Stimulated activated CD8-positive, alpha-beta memory T cell treated with anti-CD3 and anti-CD28 coated beads, Interleukin-4, amount 100 ng/mL, for 4 hours (primary cell): ENCODE data around the gene RALGAPB.
"Not testable (repeated sequence)": the region's sequence is repeated elsewhere in the genome, so short reads cannot be mapped to it uniquely, and the experiment has no call there.

Experiments used
- DNase-seq, 2 donors: peaks; one replicate each; pipeline ENCODE4 v3.0.0-alpha.2; 2020; ENCODE audit warnings: low read depth in 2 of 2, low spot score in 1 of 2

RALGAPB gene

DNA sequence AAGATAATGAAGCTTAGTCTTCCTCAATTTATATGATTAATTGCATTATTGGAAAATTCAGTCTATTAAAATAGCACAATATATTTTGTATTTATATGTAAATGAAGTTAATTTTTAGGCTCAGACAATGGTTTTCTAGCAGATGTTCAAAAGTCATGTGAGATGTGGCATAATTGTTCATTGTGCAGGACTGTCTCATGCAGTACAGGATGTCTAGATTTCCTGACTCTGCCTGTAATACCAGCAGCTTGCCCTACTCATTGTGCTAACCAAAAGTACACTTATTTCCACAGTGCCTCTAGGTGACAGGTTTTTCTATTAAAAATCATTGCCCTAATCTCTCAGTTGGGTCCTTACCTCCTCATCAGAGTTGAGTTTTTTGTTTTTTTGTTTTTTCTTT, 12.4 kb downstream of the RALGAPB start:
- no peak for DNase-seq

DNA sequence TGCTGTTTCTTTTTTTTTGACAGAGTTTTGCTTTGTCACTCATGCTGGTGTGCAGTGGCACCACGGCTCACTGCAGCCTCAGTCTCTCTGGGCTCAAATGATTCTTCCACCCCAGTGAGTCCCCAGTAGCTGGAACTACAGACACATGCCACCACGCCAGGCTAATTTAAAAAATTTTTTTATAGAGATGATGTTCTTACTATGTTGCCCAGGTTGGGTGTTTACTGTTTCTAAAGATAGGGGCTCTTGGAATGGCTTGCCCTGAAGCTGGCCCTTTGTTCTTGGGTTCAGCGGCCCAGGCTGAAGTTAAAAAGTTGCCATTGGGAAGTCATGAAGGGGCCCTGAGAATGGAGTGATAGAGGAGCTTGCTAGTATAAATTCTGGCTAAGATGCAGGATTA, 16.5 kb downstream of the RALGAPB start:
- DNase-seq, result no peak

DNA sequence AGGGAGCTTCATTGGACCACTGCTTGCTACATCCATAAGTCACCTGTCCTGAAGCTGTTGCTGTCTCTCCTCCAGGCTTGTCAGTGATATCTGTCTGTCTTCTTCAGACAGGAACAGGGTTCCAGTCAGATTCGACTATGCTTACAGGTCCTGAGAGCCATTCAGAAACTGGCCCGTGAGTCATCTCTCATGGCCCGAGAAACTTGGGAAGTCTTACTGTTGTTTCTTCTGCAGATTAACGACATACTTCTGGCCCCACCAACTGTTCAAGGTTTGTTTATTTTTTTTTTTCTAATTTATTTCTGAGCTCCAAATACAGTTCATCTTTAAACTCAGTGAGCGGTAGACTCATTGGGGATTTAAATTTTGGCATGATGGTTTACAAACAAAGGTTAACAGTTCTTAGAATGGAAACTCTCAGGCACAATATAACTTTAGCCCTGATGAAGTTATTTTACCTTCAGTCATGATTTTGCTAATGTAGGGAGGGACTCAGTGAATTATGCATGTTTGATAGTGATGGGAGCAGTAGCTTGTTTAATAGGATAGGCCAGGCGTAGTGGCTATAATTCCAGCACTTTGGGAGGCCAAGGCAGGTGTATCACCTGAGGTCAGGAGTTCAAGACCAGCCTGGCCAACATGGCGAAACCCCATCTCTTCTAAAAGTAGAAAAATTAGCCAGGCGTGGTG, 24.7 kb downstream of the RALGAPB start:
- DNase-seq, result no peak

DNA sequence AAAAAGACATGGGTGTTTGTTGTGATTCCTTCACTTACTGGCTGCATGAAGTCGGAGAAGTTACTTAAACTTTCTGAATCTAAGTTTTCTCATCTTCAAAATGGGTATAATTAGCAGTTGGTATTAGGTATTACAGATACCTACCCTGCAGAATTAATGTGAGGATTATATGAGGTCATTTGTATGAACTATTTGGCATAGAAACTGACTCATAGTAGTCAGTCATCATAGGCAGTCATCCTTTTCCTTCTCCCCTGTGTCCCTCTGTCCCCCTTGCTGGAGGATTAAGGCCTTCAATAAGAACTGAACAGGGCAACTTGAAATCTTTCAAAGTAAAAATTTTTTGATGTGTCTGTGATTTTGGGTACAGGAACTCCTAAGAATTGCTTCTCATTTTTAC, 26.3 kb downstream of the RALGAPB start:
- DNase-seq, result no peak

DNA sequence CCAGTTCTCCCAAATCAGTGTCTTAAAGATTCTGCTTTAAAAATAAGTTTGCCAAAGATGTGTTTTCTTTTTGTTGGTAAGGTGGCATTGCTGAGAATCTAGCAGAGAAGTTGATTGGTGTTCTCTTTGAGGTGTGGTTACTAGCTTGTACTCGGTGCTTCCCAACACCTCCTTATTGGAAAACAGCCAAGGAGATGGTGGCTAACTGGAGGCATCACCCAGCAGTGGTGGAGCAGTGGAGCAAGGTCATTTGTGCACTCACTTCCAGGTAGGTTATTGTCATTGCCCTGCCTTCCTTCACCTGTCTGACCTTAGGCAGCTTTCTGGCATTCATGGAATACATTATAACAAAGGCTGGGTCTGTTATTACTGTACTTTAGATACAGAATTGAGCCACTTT, 26.7 kb downstream of the RALGAPB start:
- no peak for DNase-seq

DNA sequence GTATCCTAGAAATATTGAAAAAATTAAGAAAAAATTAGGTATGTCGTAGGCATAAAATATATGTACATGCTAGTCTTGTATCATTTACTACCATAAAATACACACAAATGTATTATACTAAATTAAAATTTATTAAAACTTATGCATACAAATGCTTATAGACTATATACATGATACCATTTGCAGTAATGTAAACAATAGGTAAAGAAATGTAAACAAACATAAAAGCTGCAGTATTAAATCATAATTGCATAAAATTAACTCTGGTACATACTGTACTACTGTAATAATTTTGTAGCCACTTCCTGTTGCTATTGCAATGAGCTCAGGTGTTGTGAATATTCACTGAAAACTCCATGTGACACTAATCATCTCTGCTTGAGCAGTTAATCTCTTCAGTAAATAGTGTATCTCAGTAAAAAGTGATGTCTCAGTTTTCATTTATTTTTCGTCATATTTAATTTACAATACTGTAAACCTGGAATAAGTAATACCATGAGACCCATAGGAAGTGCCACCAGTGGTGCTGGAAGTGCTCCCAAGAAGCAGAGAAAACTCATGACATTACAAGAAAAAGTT, 29.3 kb downstream of the RALGAPB start:
- no peak for DNase-seq

DNA sequence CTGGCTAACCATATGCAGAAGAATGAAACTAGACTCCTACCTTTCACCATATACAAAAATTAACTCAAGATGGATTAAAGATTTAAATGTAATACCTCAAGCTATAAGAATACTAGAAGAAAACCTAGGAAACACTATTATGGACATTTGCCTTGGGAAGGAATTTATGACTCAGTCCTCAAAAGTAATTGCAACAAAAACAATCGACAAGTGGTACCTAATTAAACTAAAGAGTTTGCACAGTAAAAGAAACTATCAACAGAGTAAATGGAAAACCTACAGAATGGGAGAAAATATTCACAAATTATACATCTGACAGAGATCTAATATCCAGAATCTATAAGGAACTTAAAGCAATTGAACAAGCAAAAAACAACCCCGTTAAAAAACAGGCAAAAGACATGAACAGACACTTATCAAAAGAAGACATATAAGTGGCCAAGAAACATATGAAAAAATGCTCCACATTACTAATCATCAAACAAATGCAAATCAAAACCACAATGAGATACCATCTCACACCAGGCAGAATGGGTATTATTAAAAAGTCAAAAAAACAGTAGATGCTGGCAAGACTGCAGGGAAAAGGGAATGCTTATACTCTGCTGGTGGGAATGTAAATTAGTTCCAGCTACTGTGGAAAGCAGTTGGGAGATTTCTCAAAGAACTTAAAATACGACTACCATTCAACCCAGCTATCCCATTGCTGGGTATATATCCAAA, 31.9 kb downstream of the RALGAPB start:
- no peak for DNase-seq

DNA sequence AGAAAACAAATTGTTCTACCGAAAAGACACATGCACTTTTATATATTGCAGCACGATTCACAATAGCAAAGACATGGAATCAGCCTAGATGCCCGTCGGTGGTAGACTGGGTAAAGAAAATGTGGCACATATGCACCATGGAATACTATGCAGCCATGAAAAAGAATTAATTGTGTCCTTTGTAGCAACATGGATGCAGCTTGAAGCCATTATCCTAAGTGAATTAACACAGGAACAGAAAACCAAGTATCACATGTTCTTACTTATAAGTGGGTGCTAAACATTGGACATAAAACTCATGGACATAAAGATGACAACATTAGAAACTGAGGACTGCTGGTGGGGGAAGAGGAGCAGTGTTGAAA, 32.4 kb downstream of the RALGAPB start:
- no peak for DNase-seq

DNA sequence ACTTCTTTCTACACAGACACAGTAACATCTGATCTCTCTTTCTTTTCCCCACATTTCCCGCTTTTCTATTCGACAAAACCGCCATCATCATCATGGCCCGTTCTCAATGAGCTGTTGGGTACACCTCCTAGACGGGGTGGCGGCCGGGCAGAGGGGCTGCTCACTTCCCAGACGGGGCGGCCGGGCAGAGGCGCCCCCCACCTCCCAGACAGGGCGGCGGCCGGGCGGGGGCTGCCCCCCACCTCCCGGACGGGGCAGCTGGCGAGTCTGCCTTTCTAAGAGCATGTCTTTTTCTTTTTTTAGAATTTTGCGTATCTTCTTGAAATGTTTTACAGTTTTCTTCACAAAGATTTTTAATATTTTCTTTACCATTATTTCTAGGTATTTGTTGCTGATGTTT, 39.1 kb downstream of the RALGAPB start:
- not testable (repeated sequence) for DNase-seq

DNA sequence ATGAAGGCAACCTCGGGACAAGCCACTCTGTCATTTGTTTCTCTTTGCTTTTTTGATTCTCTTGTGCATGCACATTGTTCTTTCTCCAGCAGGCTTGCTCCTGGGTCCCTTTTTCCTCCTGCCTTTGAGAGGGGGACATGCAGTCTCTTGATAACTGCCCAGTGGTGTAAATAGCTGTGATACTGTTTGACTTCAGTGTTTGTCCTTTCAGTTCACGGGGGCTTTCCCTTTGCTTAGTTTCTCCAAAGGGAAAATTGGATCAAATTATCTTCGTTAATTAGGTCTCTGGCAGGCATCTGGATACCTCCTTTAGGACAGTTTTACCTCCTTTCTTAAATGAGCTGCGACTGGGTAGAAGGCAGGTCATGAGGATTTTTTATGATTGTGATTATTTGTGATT, 41.5 kb downstream of the RALGAPB start:
- DNase-seq, result no peak

DNA sequence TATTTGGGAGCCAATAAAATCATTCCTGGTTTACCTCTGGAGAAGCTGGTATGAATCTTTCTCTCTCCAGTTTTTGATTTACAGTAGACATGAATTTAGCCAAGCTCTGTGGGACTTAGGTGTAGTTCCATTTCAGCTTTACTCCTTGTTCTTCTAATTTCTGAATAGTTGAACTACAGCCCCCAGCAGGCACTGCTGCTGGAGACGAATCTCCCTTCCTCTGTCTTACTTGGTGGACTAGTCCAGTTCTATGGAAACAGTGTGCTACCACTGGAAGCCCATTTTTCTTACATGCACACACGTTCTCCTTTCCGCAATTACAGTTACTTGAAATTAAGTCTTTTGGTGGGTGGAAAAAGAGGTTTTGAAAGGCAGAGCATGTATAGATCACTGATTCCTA, 42.3 kb downstream of the RALGAPB start:
- no peak for DNase-seq

DNA sequence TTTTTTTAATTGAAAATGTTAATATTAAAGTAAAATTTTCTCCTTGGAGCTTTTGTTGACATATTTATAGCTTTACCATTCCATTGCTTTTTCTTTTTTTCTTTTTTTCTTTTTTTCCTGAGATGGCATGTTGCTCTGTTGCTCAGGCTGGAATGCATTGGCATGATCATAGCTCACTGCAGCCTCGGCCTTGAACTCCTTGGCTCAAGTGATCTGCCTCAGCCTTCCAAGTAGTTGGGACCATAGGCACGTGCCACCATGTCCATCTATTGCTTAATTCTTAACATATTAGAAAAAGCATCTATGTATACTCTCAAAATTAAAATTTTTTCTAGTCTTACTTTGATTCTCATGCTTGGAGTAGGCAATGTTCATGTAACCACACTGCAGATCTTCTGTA, 43.0 kb downstream of the RALGAPB start:
- DNase-seq, result no peak

DNA sequence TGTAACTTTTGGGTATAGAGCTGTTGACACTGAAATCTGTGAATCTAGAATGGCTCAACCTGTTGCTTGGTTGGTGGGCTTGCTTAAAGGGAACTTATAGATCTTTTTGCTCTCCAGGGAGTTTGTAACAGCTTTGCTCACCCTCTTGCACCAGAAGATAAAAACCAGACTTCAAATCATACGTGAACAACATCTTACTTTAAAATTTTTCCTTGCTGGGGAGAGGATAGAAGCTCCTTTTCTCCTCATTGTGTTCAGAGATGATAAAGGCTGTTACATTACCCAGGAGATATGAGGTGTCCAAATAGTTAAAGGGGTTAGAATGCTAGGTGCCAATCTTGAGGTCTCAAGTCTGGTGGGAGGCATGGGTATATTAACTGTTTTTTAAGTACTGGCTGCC, 46.8 kb downstream of the RALGAPB start:
- no peak for DNase-seq

DNA sequence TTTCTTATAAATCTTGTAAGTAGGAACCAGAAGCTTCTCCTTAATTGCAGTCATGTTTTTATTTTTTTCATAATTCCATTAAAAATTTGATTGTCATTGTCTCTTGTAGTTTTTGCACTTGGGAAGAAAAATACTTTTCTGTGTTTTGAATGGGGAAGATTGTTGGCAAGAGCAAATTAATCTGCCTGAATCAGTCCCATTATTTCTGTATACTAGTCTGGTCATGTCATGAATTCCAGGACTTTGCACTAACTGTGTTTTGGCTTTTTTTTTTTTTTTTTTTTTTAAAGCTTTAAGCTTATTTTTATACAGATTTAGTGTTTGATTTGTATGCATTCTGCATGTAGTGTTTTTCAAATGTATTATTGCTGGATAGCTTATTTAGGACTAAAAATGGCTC, 47.6 kb downstream of the RALGAPB start:
- no peak for DNase-seq

DNA sequence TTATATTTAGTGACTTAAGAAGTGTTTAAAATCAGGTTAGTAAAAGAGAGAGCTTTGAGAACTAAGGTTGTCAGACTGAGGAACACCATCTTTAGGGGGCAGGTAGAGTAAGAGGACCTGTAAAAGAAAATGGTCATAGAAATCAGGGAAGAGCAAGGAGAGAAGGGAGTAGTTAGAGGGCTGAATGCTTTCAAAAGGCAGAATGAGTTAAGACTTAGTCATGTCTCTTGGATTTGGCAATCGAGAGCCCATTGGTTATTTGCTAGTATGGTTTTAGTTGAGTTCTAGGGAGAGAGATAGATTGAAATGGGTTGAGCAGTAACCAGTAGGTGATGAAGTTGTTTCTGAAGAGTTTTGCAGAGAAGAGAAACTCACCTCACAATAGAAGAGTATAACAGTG, 51.1 kb downstream of the RALGAPB start:
- no peak for DNase-seq

DNA sequence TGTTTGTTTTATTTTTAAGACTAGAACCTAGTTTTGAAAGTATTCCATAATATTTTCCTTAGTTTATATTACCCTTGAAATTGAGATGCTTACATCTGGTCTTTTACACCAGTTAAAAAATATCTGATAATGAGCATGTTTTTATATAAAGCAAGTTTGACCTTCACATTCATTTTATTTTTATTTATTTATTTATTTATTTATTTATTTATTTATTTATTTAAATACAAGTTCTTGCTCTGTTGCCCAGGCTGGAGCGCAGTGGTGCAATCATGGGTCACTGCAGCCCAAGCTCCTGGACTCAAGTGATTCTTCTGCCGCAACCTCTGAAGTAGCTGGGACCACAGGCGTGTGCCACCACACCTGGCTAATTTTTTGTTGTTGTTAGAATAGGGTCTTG, 55.5 kb downstream of the RALGAPB start:
- no peak for DNase-seq

DNA sequence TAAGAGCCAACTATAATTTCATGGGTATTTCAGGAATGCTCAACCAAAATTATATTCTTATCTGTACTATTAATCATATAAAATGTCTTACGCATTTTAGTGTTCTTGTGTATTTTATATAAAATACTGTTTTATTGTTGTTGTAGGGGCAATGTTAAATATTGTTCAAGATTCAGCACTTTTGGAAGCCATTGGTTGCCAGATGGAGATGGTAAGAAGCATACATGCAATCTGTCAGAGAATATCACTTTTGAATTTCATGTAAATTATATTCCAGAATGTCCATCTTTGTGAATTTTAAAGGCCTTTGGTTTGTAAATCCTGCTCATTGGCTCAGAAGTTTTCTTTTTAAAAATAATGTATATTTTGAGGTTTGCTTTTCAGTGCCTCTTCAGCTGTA, 58.4 kb downstream of the RALGAPB start:
- no peak for DNase-seq

DNA sequence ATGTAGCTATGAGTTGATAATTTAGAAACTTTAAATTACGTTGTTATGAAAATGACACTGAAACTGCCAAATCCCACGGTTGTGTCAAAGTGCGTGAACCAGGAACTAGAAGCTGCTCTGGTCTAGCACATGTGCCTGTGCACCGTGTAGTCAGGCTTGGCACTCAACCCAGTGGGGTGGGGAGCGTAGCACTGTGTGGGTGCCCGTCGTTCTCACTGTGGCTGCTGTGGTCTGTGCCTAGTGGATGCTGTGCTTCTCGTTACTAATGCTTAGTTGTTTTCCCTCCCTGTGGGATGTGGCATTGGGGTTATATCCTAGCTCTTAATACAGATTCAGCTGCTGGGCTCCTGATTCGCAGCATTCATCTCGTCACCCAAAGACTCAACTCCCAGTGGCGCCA, 62.1 kb downstream of the RALGAPB start:
- no peak for DNase-seq

DNA sequence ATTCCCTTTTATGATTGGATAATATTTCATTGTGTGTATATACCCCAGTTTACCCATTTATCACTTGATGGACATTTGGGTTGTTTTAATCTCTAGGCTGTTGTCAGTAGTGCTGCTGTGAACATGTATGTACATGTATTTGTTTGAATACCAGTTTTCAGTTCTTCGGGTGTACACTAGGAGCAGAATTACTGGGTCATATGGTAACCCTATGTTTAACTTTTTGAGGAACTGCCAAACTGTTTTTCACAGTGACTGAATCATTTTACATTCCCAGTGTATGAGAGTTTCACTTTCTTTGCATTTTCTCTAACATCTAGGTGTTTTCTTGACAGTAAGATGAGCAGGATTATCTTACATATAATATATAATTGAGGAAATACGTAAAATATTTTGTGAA, 63.7 kb downstream of the RALGAPB start:
- no peak for DNase-seq

DNA sequence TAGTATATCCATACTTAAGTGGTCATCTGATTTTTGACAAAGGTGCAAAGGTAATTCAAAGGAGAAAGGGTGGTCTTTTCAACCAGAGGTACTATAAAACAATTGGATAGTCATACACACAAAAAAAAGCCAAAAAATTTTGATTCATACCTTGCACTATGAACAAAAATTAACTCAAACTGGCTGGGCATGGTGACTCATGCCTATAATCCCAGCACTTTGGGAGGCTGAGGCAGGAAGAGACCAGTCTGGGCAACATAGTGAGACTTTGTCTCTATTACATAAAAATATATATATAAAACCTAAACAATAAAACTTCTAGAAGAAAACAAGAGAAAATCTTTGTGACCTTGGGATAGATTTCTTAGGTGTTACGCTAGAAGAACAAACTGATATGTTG, 64.5 kb downstream of the RALGAPB start:
- DNase-seq, result no peak

DNA sequence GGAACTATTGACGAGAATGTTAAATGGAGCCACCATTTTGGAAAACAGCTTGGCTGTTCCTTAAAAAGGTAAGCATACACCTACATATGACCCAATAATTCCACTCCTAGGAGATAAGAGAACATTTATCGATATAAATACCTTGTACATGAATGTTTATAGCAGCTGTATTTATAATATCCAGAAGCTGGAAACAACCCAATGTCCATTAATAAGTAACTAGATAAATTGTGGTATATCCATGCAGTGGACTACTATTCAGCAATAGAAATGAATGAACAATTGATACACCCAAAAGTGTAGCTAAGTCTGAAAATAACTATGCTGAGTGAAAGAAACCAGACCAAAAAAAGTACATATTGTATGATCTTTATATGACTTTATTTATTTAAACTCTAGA, 66.1 kb downstream of the RALGAPB start:
- no peak for DNase-seq

DNA sequence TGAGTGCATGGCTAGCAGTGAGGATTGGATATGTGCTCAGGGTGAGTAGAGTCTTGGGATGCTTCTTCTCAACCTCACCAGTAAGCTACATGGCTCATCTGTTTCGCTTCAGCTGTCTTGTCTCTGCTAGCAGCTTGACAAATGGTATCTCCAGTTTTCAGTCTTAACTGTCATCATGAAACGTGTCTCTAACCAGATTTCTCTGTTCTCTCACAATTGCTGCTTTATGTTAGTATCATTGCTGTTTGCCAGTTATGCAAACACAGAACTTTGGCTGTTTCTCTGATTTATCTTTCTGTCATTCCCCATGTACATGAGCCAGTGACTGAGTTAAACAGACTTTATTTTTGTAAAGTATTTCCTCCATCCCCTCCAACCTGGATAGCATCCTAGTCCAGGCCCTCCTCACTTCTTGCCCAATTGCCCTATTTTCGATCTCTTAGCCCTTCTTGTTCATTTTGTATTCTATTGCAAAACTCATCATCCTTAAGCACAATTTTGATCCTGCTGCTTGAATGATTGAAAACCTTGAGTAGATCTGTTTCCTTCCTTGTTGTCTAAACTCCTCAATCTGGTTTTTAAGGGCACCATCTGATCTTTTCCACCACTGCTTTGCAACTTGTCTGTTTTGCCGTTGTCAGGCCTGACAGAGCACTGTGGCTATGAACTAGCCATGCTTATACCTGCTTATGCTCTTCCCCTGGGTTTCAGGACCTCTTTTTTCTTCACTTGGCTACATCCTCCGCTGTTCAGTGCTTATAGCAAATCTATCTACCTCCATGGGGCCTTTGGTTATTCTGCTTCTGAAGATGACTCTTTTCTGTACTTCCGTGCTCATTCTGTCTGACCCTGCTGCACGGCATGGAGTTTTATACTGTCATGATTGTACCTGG, 70.6 kb downstream of the RALGAPB start:
- no peak for DNase-seq
